Psoas muscle (tissue), 8 donors: Measurements from ENCODE around the gene VAPA. TPM values are rescaled to one million over a fixed set of nuclear protein-coding genes. Genes with fewer than 3 reads are reported as not detected.
A peak's percentile ranks its signal among the peaks of the same experiment; 100 is the strongest.

ENCODE experiments used
- ATAC-seq, 4 donors: fragments of 200-7000 bp; cut with Tn5 transposase; one replicate each; pipeline ENCODE4 v1.9.1; 2020; ENCODE audit warnings: moderate library complexity in 3 of 4, mild to moderate bottlenecking in 2 of 4
- DNase-seq, 2 donors: peaks; one replicate each; pipeline ENCODE4 v3.0.0-alpha.2; 2020
- H3K27ac ChIP-seq: fragments of 200-600 bp; one replicate; pipeline ENCODE4 v1.8.0; 2022
- H3K27me3 ChIP-seq, 3 donors: fragments of 200-600 bp in 1 of 3; one replicate each; pipeline versions ENCODE4 v1.6.1 to v1.8.0; 2013 to 2022; ENCODE audit warnings: low read length in 2 of 3, mild to moderate bottlenecking in 2 of 3, moderate library complexity in 1 of 3; ENCODE audit not compliant: insufficient read depth in 3 of 3
- H3K36me3 ChIP-seq, 2 donors: fragments of 200-600 bp in 1 of 2; one replicate each; pipeline versions ENCODE4 v1.6.1 to v1.8.0; 2013 to 2022; ENCODE audit warnings: low read depth in 1 of 2, mild to moderate bottlenecking in 1 of 2, moderate library complexity in 1 of 2; ENCODE audit not compliant: insufficient read depth in 1 of 2
- H3K4me1 ChIP-seq: fragments of 200-600 bp; one replicate; pipeline ENCODE4 v1.8.0; 2022
- H3K4me3 ChIP-seq: fragments of 200-600 bp; one replicate; pipeline ENCODE4 v1.8.0; 2022; ENCODE audit warnings: mild to moderate bottlenecking
- H3K9me3 ChIP-seq: fragments of 200-600 bp; one replicate; pipeline ENCODE4 v1.8.0; 2022
- WGBS, 3 donors: extraction: QIAGEN DNeasy Blood & Tissue Kit; methylation state at CpG; one replicate each; pipeline versions ENCODE4 v1.1.6 to v1.1.7; 2013; 5-methylcytosine and 5-hydroxymethylcytosine counted together
- intact Hi-C, 2 donors: fragments of 100-400 bp; cut with DNase I; formaldehyde crosslinking; loops; one replicate each; pipeline versions ENCODE4 v1.11.0 to v1.14.2; 2022
- polyA plus RNA-seq, 3 donors: library from polyadenylated mRNA; stranded (reverse); fragments of 200-250 nt; gene quantifications; one replicate each; pipeline ENCODE4 v1.2.3, GENCODE V29; 2013
- total RNA-seq, 4 donors: library from RNA; stranded (reverse); fragmentation: NEBNext Ultra II Directional in 2 of 4; extraction: Animal tissue kit (Norgen Biotek cat#: 25700) in 2 of 4; gene quantifications; one replicate each; pipeline versions ENCODE4 v1.2.1 to v1.2.4, GENCODE V29; 2021 to 2023
- TF ChIP-seq, protein P1 (sequence below): fragments of 200-600 bp; IDR thresholded peaks from one replicate; pipeline ENCODE4 v1.8.0; 2022; ENCODE audit warnings: antibody characterized with exemption
- donor health status: healthy with polysubstance abuse.
- donor health status: DM: no; HTN: no; CAD: no; lungs with moderate emphysema.
- donor health status: Bipolar disorder and iron deficiency.
- donor health status: healthy.
- donor health status: DM: yes; HTN: yes; CAD: no.
- donor health status: DM: no; HTN: no; CAD: no.
- donor health status: DM: no; HTN: no; CAD: no.
- donor health status: DM: yes; HTN: yes; CAD: no.

The VAPA gene
- total and polyA plus RNA-seq, 7 donors, result 168 to 328 (median 225) TPM

DNA sequence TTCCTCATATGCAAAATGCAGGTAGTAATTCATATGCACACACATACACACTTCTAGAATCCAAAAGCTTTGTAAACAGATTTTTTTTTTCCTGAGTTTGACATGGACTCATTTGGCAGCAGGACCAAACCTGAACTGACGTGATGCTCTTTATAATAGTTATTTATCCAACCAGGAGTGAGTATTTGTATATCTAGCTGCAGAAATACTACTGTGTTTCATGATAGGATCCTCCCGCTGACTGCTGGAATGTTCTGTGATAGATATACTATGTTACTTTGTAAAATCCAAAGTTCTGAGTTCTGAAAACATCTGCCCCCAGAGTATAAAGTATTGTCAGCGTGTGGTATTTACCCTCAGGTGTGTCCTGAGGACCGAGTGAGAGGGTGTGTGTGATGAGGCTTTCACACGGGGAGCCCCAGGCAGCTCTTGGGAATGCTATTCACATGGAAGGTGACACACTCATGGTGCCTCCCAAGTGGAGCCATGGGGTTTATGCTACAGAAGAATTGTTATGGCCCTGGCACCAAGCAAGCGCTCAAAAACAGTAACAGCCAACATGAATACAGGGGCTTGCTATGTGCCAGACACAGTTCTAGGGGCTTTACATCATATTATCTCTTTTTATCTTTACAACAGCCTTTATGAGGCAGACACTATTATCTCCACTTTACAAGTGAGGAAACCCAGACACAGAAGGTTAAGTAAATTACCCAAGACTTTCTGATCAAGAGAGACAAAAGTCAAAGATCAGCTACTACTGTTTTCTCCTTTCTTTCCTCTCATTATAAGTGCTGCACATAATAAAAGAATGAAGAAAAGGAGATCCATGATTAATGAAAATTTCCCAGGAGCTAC lies 44.7 kb upstream of the VAPA start:
- intact Hi-C loops, result no loop called here
- WGBS, 3 donors, result 68 to 72% (median 69%) methylated on average over 6 of the region's 6 CpGs
- TF ChIP-seq, protein P1, sequence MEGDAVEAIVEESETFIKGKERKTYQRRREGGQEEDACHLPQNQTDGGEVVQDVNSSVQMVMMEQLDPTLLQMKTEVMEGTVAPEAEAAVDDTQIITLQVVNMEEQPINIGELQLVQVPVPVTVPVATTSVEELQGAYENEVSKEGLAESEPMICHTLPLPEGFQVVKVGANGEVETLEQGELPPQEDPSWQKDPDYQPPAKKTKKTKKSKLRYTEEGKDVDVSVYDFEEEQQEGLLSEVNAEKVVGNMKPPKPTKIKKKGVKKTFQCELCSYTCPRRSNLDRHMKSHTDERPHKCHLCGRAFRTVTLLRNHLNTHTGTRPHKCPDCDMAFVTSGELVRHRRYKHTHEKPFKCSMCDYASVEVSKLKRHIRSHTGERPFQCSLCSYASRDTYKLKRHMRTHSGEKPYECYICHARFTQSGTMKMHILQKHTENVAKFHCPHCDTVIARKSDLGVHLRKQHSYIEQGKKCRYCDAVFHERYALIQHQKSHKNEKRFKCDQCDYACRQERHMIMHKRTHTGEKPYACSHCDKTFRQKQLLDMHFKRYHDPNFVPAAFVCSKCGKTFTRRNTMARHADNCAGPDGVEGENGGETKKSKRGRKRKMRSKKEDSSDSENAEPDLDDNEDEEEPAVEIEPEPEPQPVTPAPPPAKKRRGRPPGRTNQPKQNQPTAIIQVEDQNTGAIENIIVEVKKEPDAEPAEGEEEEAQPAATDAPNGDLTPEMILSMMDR, result no peak

DNA sequence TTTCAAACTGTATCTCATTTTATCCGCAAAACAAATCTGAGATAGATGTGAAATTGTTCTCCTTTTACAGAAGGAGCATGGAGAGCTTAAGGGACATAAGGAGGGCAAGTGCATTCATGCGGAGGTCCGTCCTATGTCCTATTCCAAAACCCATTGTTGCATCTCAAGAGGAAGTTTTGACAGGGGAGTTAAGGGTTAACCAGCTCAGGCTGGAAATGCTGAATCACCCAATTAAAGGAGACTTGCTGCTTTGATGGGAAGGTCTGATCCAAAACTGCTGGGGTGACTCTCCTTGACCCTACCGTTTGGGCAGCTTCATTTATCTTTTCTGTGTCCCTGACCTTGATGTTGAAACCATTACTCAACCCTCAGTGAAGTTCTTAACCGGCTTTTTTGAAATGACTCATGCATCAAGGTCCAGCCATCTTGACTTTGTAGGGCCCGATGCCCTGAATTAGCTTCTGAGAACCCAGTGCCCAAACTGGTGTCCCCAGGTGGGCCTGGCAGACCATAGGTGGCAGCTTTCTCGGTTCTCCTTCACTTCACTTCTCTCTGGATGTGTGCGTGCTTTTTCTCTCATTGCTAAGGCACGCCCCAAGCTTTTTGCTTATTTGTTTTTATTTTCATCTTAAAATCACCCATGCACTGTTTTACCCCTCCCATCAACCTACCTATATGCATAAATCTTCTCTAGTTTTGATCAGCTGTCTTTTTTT lies 43.9 kb upstream of the VAPA start:
- Histone ChIP-seq H3K4me1 (peaks cover 6% of the 10 kb centered on the region), H3K27ac (no peak overlapping the region), H3K4me3 (no peak overlapping the region), H3K9me3 (peaks cover 4% of the 10 kb centered on the region), H3K36me3 (no peaks in the 10 kb centered on the region), H3K27me3 (no peaks in the 10 kb centered on the region)
- DNase-seq, result no peak
- ATAC-seq, result peak; percentile 37 to 85 (median 74)
- WGBS, 3 donors, result 64 to 70% (median 69%) methylated on average over 9 of the region's 9 CpGs
- TF ChIP-seq, protein P1, result no peak
- intact Hi-C loops, result no loop called here

More for the DNA sequence above, 44.7 kb upstream of the VAPA start:
- DNase-seq (no peak), ATAC-seq (no peak)
- peaks cover 6% of the 10 kb centered on the region for H3K4me1 ChIP-seq
- no peak overlapping the region for H3K4me3 ChIP-seq
- no peak overlapping the region for H3K27ac ChIP-seq
- H3K36me3 ChIP-seq, result no peaks in the 10 kb centered on the region
- H3K9me3 ChIP-seq, result peaks cover 4% of the 10 kb centered on the region
- H3K27me3 ChIP-seq, result no peaks in the 10 kb centered on the region

DNA sequence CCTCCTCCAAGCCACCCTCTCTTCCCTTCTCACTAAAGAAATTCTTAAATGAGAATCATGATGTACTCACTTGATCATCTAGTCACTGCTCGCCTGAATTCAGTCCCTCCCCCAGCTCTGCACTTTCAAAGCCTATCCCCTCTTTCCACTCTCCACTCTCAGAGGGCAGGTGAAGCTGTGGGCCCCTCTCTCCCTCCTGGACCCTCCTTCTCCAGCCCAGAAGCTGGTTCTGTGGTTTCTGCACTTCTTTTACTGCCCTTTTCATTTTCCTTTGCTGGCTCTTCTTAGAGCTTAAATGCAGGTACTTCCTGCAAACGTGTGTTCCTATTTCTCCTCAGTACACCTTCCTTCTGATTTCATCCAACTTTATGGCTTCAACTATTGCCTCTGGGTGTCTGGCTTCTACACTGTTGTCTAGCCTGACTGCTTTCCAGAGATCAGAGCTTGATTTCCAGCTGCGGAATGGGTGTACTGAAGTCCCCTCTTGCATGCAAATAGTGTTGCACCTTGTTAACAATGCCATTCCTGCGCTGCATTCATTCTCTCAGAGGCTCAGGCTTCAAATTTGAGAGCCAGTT lies 43.3 kb upstream of the VAPA start:
- WGBS, 3 donors, result 74 to 79% (median 78%) methylated on average over 4 of the region's 4 CpGs
- ATAC-seq (no peak), DNase-seq (no peak)
- intact Hi-C loops, result no loop called here
- TF ChIP-seq, protein P1, result no peak
- Histone ChIP-seq H3K27ac (no peak overlapping the region), H3K4me3 (no peak overlapping the region), H3K27me3 (no peaks in the 10 kb centered on the region), H3K4me1 (peaks cover 6% of the 10 kb centered on the region), H3K9me3 (peaks cover 3% of the 10 kb centered on the region), H3K36me3 (no peaks in the 10 kb centered on the region)

DNA sequence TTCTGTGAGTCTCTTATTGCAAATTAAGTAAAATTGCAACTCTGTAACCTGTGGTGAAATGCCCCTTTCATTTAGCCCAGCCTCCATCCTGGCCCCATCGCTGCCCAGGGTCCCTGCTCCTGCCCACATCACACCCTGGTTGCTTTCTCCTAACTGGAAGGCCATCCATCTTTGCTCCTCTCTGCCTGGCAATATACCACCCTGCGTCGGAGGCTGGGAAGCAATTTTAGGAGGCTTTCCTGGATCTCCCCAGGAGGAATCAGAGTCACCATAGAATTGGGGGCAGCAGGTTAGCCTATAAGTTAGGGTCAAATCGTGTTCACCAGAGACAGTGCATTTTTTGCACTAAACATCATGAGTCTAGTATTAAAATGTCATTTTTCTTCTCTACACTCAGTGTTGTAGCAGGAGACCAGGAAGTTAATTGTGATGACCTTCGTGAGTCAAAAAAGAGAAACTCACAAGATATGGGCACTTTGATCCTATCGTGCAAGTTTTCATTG lies 42.5 kb upstream of the VAPA start:
- no peak for DNase-seq
- Histone ChIP-seq H3K4me3 (no peak overlapping the region), H3K27me3 (no peaks in the 10 kb centered on the region), H3K4me1 (peaks cover 6% of the 10 kb centered on the region), H3K27ac (no peak overlapping the region), H3K9me3 (no peaks in the 10 kb centered on the region), H3K36me3 (no peaks in the 10 kb centered on the region)
- no peak for ATAC-seq
- TF ChIP-seq, protein P1, result no peak
- intact Hi-C loops, result no loop called here
- 78 to 87% (median 79%) methylated on average over 6 of the region's 6 CpGs for WGBS, 3 donors
